ENCODE measurements around the gene UGGT1. TPM values are rescaled to one million over a fixed set of nuclear protein-coding genes. Genes with fewer than 3 reads are reported as not detected.

Gene UGGT1
- polyA plus RNA-seq, 10 donors: 19.9 to 35.1 (median 26.9) TPM

GRCh38 chr2:128108166-128108565, 17.2 kb downstream of the UGGT1 start:
- DNase-seq: no peak

- no peak for DNase-seq
Measured at GRCh38 chr2:128109243-128109642, 18.2 kb downstream of the UGGT1 start.

GRCh38 chr2:128115921-128116623, 25.1 kb downstream of the UGGT1 start:
- DNase-seq: no peak

- DNase-seq: no peak
Measured at GRCh38 chr2:128134573-128134972, 43.6 kb downstream of the UGGT1 start.

- DNase-seq: no peak
Measured at GRCh38 chr2:128137094-128137616, 46.2 kb downstream of the UGGT1 start.

- DNase-seq: no peak
Measured at GRCh38 chr2:128139624-128140023, 48.6 kb downstream of the UGGT1 start.

GRCh38 chr2:128145651-128146050, 54.7 kb downstream of the UGGT1 start:
- no peak for DNase-seq

- no peak for DNase-seq
Measured at GRCh38 chr2:128153786-128154185, 62.8 kb downstream of the UGGT1 start.

GRCh38 chr2:128154225-128154624, 63.2 kb downstream of the UGGT1 start:
- no peak for DNase-seq

GRCh38 chr2:128155970-128156369, 65.0 kb downstream of the UGGT1 start:
- DNase-seq: no peak

GRCh38 chr2:128156812-128157211, 65.8 kb downstream of the UGGT1 start:
- no peak for DNase-seq

- DNase-seq: peak in 1 of 3 donors; percentile 13
Measured at GRCh38 chr2:128157644-128158043, 66.6 kb downstream of the UGGT1 start.

- no peak for DNase-seq
Measured at GRCh38 chr2:128158176-128158575, 67.2 kb downstream of the UGGT1 start.

- DNase-seq: peak in 2 of 3 donors; percentile 8 to 20
Measured at GRCh38 chr2:128159437-128159836, 68.4 kb downstream of the UGGT1 start.

- no peak for DNase-seq
Measured at GRCh38 chr2:128160616-128161275, 69.7 kb downstream of the UGGT1 start.

GRCh38 chr2:128162266-128162665, 71.3 kb downstream of the UGGT1 start:
- DNase-seq: no peak

- no peak for DNase-seq
Measured at GRCh38 chr2:128164311-128164710, 73.3 kb downstream of the UGGT1 start.

- DNase-seq: no peak
Measured at GRCh38 chr2:128166746-128167353, 75.8 kb downstream of the UGGT1 start.

- DNase-seq: no peak
Measured at GRCh38 chr2:128169094-128169493, 78.1 kb downstream of the UGGT1 start.

GRCh38 chr2:128169497-128169896, 78.5 kb downstream of the UGGT1 start:
- DNase-seq: no peak

- no peak for DNase-seq
Measured at GRCh38 chr2:128169933-128170709, 79.1 kb downstream of the UGGT1 start.

GRCh38 chr2:128170776-128171175, 79.8 kb downstream of the UGGT1 start:
- no peak for DNase-seq
